Endothelial cell of umbilical vein (primary cell): ENCODE data around the gene PRTN3.

ENCODE experiments used
- CTCF ChIP-seq, 2 donors: IDR thresholded peaks; 1 replicate in 1 of 2; 2 replicates in 1 of 2; pipeline ENCODE4 v1.5.1; 2011; ENCODE audit warnings: low read length in 2 of 2, mild to moderate bottlenecking in 2 of 2, moderate library complexity in 2 of 2, control low read depth in 1 of 2, inconsistent platforms in 1 of 2, low read depth in 1 of 2; ENCODE audit not compliant: insufficient read depth in 1 of 2; ENCODE audit errors: extremely low read depth in 1 of 2
- EZH2 ChIP-seq: IDR thresholded peaks from 2 replicates; pipeline ENCODE4 v1.6.1; 2012; ENCODE audit warnings: borderline replicate concordance, low read depth, mild to moderate bottlenecking, moderate library complexity, low read length, inconsistent platforms; ENCODE audit not compliant: severe bottlenecking
- GATA2 ChIP-seq: IDR thresholded peaks from 2 replicates; pipeline ENCODE4 v1.7.0; 2011; ENCODE audit warnings: low read depth, mild to moderate bottlenecking, moderate library complexity, mixed read lengths, low read length; ENCODE audit not compliant: insufficient read length, insufficient read depth
- MYC ChIP-seq: IDR thresholded peaks from one replicate; pipeline ENCODE4 v1.6.1; 2011; ENCODE audit warnings: mild to moderate bottlenecking, low read depth, low read length
- POLR2A ChIP-seq: IDR thresholded peaks from 2 replicates; pipeline ENCODE4 v1.6.1; 2012; ENCODE audit warnings: low read depth, mild to moderate bottlenecking, control low read depth, low read length
- POLR2AphosphoS5 ChIP-seq: IDR thresholded peaks from 2 replicates; pipeline ENCODE4 v1.6.1; 2012; ENCODE audit warnings: low read depth, mild to moderate bottlenecking, control low read depth, low read length, moderate library complexity; ENCODE audit not compliant: insufficient read depth

- TF ChIP-seq GATA2 (no peak), CTCF (IDR thresholded peaks at IDR 0.05; ENCODE audit: extremely low read depth in 1 of 2, insufficient read depth in 1 of 2, low read depth in 1 of 2, low read length in 2 of 2) (no peak), POLR2AphosphoS5 (no peak), POLR2A (no peak), MYC (no peak), EZH2 (peak; percentile 50)
Measured at GRCh38 chr19:821231-821824, 19.5 kb upstream of the PRTN3 start.
